H1 (cell line): Measurements from ENCODE around the gene KRT80. TPM values are rescaled to one million over a fixed set of nuclear protein-coding genes. Genes with fewer than 3 reads are reported as not detected.
A peak's percentile ranks its signal among the peaks of the same experiment; 100 is the strongest.

Experiments used
- CTCF ChIA-PET: fragments of 300-600 bp; sonication (Branson Sonifier 250); formaldehyde crosslinking; loops from one replicate; lab custom pipeline; 2021; ENCODE audit not compliant: partially characterized antibody; lab: Charles Lee
- POLR2A ChIA-PET: fragments of 300-600 bp; sonication (Branson Sonifier 250); formaldehyde crosslinking; loops from one replicate; lab custom pipeline; 2021; ENCODE audit warnings: inconsistent platforms; ENCODE audit not compliant: partially characterized antibody; lab: Charles Lee
- DNase-seq, 2 experiments: peaks; one replicate each; pipeline versions ENCODE4 v3.0.0 to v3.0.0-alpha.2; 2010 to 2022; ENCODE audit warnings: low spot score in 2 of 2, low read depth in 1 of 2, mixed read lengths in 1 of 2
- FAIRE-seq: peaks from 2 replicates; lab custom pipeline; 2011; peaks lifted over from hg19 to GRCh38; lab: Jason Lieb, UNC
- H2AFZ ChIP-seq: 2 replicates; pipeline ENCODE4 v1.8.1; 2012; ENCODE audit warnings: low read length, inconsistent platforms
- H2AK5ac ChIP-seq: 2 replicates; pipeline ENCODE4 v1.6.1; 2013; ENCODE audit warnings: low read depth, low read length
- H2BK120ac ChIP-seq: replicated peaks from 2 replicates; pipeline ENCODE3; 2013; ENCODE audit warnings: low read depth, low read length, inconsistent platforms
- H2BK12ac ChIP-seq: 2 replicates; pipeline ENCODE4 v1.6.1; 2013; ENCODE audit warnings: low read depth, low read length
- H2BK15ac ChIP-seq: 2 replicates; pipeline ENCODE4 v1.6.1; 2013; ENCODE audit warnings: low read length
- H2BK20ac ChIP-seq: 2 replicates; pipeline ENCODE4 v1.6.1; 2013; ENCODE audit warnings: low read length
- H2BK5ac ChIP-seq: 2 replicates; pipeline ENCODE4 v1.6.1; 2013; ENCODE audit warnings: low read depth, low read length
- H3K14ac ChIP-seq: 2 replicates; pipeline ENCODE4 v1.6.1; 2013; ENCODE audit warnings: inconsistent platforms; ENCODE audit not compliant: insufficient read length
- H3K18ac ChIP-seq: 2 replicates; pipeline ENCODE4 v1.6.1; 2013; ENCODE audit warnings: low read length; ENCODE audit errors: extremely low read depth
- H3K23ac ChIP-seq: 2 replicates; pipeline ENCODE4 v1.6.1; 2013; ENCODE audit warnings: inconsistent platforms; ENCODE audit not compliant: insufficient read length
- H3K23me2 ChIP-seq: 2 replicates; pipeline ENCODE4 v1.6.1; 2013; ENCODE audit warnings: low read depth, low read length
- H3K27ac ChIP-seq: 2 replicates; pipeline ENCODE4 v1.6.1; 2011; ENCODE audit warnings: low read depth, low read length, inconsistent platforms
- H3K27me3 ChIP-seq, 4 experiments: replicated peaks in 1 of 4; 1 replicate in 1 of 4; 2 replicates in 3 of 4; pipeline versions ENCODE4 v1.6.1 to v1.8.1; 2011 to 2013; ENCODE audit warnings: low read length in 3 of 4, mild to moderate bottlenecking in 3 of 4, inconsistent platforms in 2 of 4, mixed read lengths in 2 of 4, moderate library complexity in 1 of 4; ENCODE audit not compliant: control insufficient read depth in 3 of 4, insufficient read depth in 3 of 4; ENCODE audit errors: extremely low read depth in 1 of 4
- H3K36me3 ChIP-seq, 4 experiments: 2 replicates each; pipeline versions ENCODE4 v1.6.1 to v1.8.1; 2011 to 2013; ENCODE audit warnings: mild to moderate bottlenecking in 4 of 4, low read length in 3 of 4, moderate library complexity in 2 of 4, control low read depth in 1 of 4, inconsistent platforms in 1 of 4; ENCODE audit not compliant: insufficient read depth in 4 of 4, control insufficient read depth in 2 of 4
- H3K4ac ChIP-seq: replicated peaks from 2 replicates; pipeline ENCODE3; 2013; ENCODE audit warnings: low read length, low read depth, mixed read lengths, inconsistent platforms; ENCODE audit not compliant: insufficient read length
- H3K4me1 ChIP-seq, 4 experiments: replicated peaks in 1 of 4; 1 replicate in 1 of 4; 2 replicates in 3 of 4; pipeline versions ENCODE4 v1.6.1 to v1.8.1; 2011 to 2013; ENCODE audit warnings: low read length in 3 of 4, inconsistent platforms in 2 of 4, mixed read lengths in 1 of 4; ENCODE audit not compliant: insufficient read depth in 4 of 4, control insufficient read depth in 3 of 4
- H3K4me2 ChIP-seq, 2 experiments: 2 replicates each; pipeline versions ENCODE4 v1.6.1 to v1.8.1; 2011 to 2013; ENCODE audit warnings: low read depth in 2 of 2, low read length in 2 of 2, control low read depth in 1 of 2, inconsistent platforms in 1 of 2, mild to moderate bottlenecking in 1 of 2; ENCODE audit not compliant: insufficient read depth in 1 of 2
- H3K4me3 ChIP-seq, 4 experiments: fragments of 200-600, 300-600 bp in 1 of 4; sonication (generic), shearing (Covaris generic), sonication (Bioruptor Twin) in 1 of 4; 2 replicates each; pipeline versions ENCODE4 v1.5.1 to v1.8.1; 2011 to 2016; ENCODE audit warnings: low read length in 4 of 4, low read depth in 3 of 4, control low read depth in 2 of 4, inconsistent platforms in 2 of 4, mild to moderate bottlenecking in 2 of 4, mixed read lengths in 1 of 4, moderate library complexity in 1 of 4; ENCODE audit not compliant: insufficient read depth in 2 of 4; ENCODE audit errors: extremely low read depth in 1 of 4
- H3K56ac ChIP-seq: replicated peaks from 2 replicates; pipeline ENCODE3; 2013; ENCODE audit warnings: low read depth, mild to moderate bottlenecking, mixed read lengths, low read length, inconsistent platforms; ENCODE audit not compliant: insufficient read length
- H3K79me1 ChIP-seq: 2 replicates; pipeline ENCODE4 v1.6.1; 2013; ENCODE audit warnings: low read depth, low read length, control low read depth
- H3K79me2 ChIP-seq, 2 experiments: 2 replicates each; pipeline versions ENCODE4 v1.6.1 to v1.8.1; 2012 to 2013; ENCODE audit warnings: low read length in 2 of 2, mild to moderate bottlenecking in 2 of 2, inconsistent platforms in 1 of 2; ENCODE audit not compliant: insufficient read depth in 2 of 2, control insufficient read depth in 1 of 2
- H3K9ac ChIP-seq, 4 experiments: replicated peaks in 1 of 4; 1 replicate in 1 of 4; 2 replicates in 3 of 4; pipeline versions ENCODE4 v1.6.1 to v1.8.1; 2011 to 2013; ENCODE audit warnings: low read depth in 3 of 4, low read length in 3 of 4, control low read depth in 2 of 4, mild to moderate bottlenecking in 2 of 4, moderate library complexity in 2 of 4, inconsistent platforms in 1 of 4; ENCODE audit errors: extremely low read depth in 1 of 4
- H3K9me3 ChIP-seq, 2 experiments: 2 replicates each; pipeline versions ENCODE4 v1.6.1 to v1.8.1; 2012 to 2013; ENCODE audit warnings: mild to moderate bottlenecking in 2 of 2, moderate library complexity in 2 of 2, control low read depth in 1 of 2, inconsistent platforms in 1 of 2, low read depth in 1 of 2, low read length in 1 of 2, mixed read lengths in 1 of 2; ENCODE audit not compliant: insufficient read depth in 2 of 2
- H4K20me1 ChIP-seq, 2 experiments: replicated peaks in 1 of 2; 2 replicates each; pipeline versions ENCODE3 to v1.8.1; 2011 to 2013; ENCODE audit warnings: inconsistent platforms in 2 of 2, low read length in 2 of 2, mild to moderate bottlenecking in 1 of 2; ENCODE audit not compliant: insufficient read depth in 2 of 2, control insufficient read depth in 1 of 2
- H4K5ac ChIP-seq: 2 replicates; pipeline ENCODE4 v1.6.1; 2013; ENCODE audit warnings: low read length, low read depth, mixed read lengths, inconsistent platforms; ENCODE audit not compliant: insufficient read length
- H4K8ac ChIP-seq: 2 replicates; pipeline ENCODE4 v1.8.0; 2013; ENCODE audit warnings: mild to moderate bottlenecking, moderate library complexity, low read length, inconsistent platforms; ENCODE audit not compliant: insufficient read depth; ENCODE audit errors: extremely low read depth
- H4K91ac ChIP-seq: replicated peaks from 2 replicates; pipeline ENCODE3; 2013; ENCODE audit warnings: low read length, mixed read lengths, inconsistent platforms; ENCODE audit not compliant: insufficient read length
- CEBPB ChIP-seq: IDR thresholded peaks from 2 replicates; pipeline ENCODE4 v1.6.1; 2012; ENCODE audit warnings: low read depth, low read length
- EZH2 ChIP-seq: fragments of 200-600 bp; sonication (generic); IDR thresholded peaks from 2 replicates; pipeline ENCODE4 v1.7.1; 2012; ENCODE audit warnings: low read depth, mild to moderate bottlenecking, moderate library complexity, low read length, inconsistent platforms; ENCODE audit not compliant: severe bottlenecking
- GTF2F1 ChIP-seq: IDR thresholded peaks from 2 replicates; pipeline ENCODE4 v1.6.1; 2012; ENCODE audit warnings: low read depth, low read length, improper control_type of control experiment, borderline replicate concordance
- WGBS, 2 experiments: shearing (Covaris generic) in 1 of 2; methylation state at CpG; one replicate each; pipeline versions ENCODE4 v1.1.6 to v1.1.7; 2013 to 2015; ENCODE audit warnings: low lambda C conversion rate in 2 of 2, mixed read lengths in 2 of 2, inconsistent platforms in 1 of 2, low coverage in 1 of 2, missing lambda C conversion rate in 1 of 2; ENCODE audit not compliant: insufficient replicate concordance in 2 of 2, insufficient coverage in 1 of 2, insufficient read length in 1 of 2; ENCODE audit errors: extremely low coverage in 1 of 2, missing lambda C conversion rate in 1 of 2; 5-methylcytosine and 5-hydroxymethylcytosine counted together
- polyA plus RNA-seq, 7 experiments: library from polyadenylated mRNA; depleted of rRNA in 3 of 7; stranded (reverse) in 5 of 7; unstranded in 2 of 7; fragments of >200 nt in 5 of 7; fragments of 200-250 nt in 2 of 7; gene quantifications; 1 replicate in 5 of 7; 2 replicates in 1 of 7; 4 replicates in 1 of 7; pipeline versions ENCODE4 v1.2.1 to v1.2.3, GENCODE V29; 2011 to 2013; ENCODE audit warnings: missing spikeins in 2 of 7, mixed read lengths in 2 of 7
- total RNA-seq: library from RNA; stranded (reverse); fragmentation: NEBNext Ultra II Directional; extraction: Animal tissue kit (Norgen Biotek cat#: 25700); gene quantifications from 2 replicates; pipeline ENCODE4 v1.2.1, GENCODE V29; 2021

KRT80 gene
- total and polyA plus RNA-seq, 2 of the 8 experiments (the other 6 are each of a cell fraction or from before 2014, with no cell fraction given): 0.05 TPM; not detected in 1

- H2BK12ac ChIP-seq: no peak overlapping the region
- no peak overlapping the region for H3K14ac ChIP-seq
- H2BK20ac ChIP-seq: no peak overlapping the region
- no peak overlapping the region for H3K56ac ChIP-seq
- no peak for DNase-seq
- no peak overlapping the region for H3K27ac ChIP-seq
- TF ChIP-seq GTF2F1 (no peak), EZH2 (no peak), CEBPB (no peak)
- TF ChIP-seq, all 59 proteins: peak for 0
- Histone ChIP-seq H4K5ac (no peak overlapping the region), H3K79me2 (no peaks in the 10 kb centered on the region), H3K23me2 (no peaks in the 10 kb centered on the region), H2BK120ac (no peak overlapping the region), H3K79me1 (no peaks in the 10 kb centered on the region), H4K8ac (no peak overlapping the region), H3K23ac (no peak overlapping the region), H3K4ac (no peak overlapping the region), H3K9me3 (no peaks in the 10 kb centered on the region), H2AFZ (no peak overlapping the region), H3K27me3 (no peaks in the 10 kb centered on the region), H2BK5ac (no peak overlapping the region), H2AK5ac (no peak overlapping the region), H2BK15ac (peak overlapping the region; percentile 72; the same call in 1 of the 2 replicates), H4K20me1 (no peaks in the 10 kb centered on the region), H3K4me3 (no peak overlapping the region), H3K9ac (no peak overlapping the region), H4K91ac (no peak overlapping the region), H3K18ac (no peak overlapping the region), H3K4me2 (no peak overlapping the region), H3K36me3 (no peaks in the 10 kb centered on the region), H3K4me1 (peaks cover 0 to 18% (median 4%) of the 10 kb centered on the region in 4 experiments; a peak in 4 of 7 replicates)
- ChIA-PET CTCF (interaction anchor here (0.9 to 13.2 kb wide), 12 partner anchors 8 to 675 kb away, joined by 3 to 146 read pairs (median 4); no protein-coding TSS in a partner anchor), POLR2A (interaction anchor here (0.7 kb wide), 1 partner anchor 32 kb away, joined by 3 read pairs; no protein-coding TSS in a partner anchor)
- FAIRE-seq: no peak
- WGBS, 2 experiments: 89% methylated on average over 4 of the region's 4 CpGs; no CpG with 5 or more reads in 1 of the 2 experiments
Observed at GRCh38 chr12:52205612-52206303, 13.9 kb upstream of the KRT80 start.
